GM18526 (cell line): ENCODE measurements around the gene FOXP1.

ENCODE experiments used
- POLR2A ChIP-seq: IDR thresholded peaks from 3 replicates; pipeline ENCODE4 v1.6.1; 2011; ENCODE audit not compliant: insufficient read length; ENCODE audit errors: extremely low read depth

The FOXP1 gene

GRCh38 chr3:71583566-71584393 is at the start of gene FOXP1:
Gene FOXP1, minus strand, starts transcription at chr3:71583728. Its CDS starts 385,347 bp downstream, at chr3:71198381.
- TF ChIP-seq POLR2A = peak; percentile 33

- no peak for TF ChIP-seq POLR2A
Observed at GRCh38 chr3:71629711-71630110, 46.2 kb upstream of the FOXP1 start.

DNA sequence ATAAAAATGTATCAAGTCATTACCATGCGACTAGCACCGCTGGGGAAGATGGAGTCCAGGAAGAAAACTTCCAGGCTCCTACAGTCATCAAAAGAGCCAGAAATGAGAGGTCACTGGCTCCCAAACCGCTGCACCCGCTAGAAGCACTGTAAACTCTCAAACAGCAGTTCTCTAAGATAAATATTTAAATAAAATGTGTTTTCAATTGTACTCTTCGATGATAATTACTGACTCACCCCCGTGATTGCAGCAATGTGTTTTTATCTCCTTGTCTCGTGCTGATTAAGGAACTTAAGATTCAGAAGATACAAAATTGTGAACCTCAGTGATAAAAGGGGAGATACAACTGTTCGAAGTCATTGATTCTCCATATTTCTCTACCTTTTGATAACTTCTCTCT is 45.8 kb upstream of the FOXP1 start:
- TF ChIP-seq POLR2A = no peak

DNA sequence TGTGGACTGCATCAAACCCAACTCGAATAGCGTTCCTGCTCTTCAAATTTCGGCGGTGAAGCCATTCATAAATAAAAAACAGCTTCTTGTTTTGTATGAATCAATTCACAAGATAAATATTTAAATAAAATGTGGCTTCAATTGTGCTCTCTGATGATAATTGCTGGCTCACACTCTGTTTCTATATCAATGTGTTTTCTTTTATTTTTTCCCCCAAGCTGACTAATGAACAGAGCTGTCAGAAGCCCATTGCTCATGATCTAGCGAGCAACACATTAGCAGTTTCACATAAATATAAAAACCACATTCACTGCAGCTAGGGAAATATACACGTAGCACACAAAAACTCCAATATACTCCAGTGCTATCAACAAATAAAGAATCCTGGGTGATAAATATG is 45.0 kb upstream of the FOXP1 start:
- TF ChIP-seq POLR2A = no peak

DNA sequence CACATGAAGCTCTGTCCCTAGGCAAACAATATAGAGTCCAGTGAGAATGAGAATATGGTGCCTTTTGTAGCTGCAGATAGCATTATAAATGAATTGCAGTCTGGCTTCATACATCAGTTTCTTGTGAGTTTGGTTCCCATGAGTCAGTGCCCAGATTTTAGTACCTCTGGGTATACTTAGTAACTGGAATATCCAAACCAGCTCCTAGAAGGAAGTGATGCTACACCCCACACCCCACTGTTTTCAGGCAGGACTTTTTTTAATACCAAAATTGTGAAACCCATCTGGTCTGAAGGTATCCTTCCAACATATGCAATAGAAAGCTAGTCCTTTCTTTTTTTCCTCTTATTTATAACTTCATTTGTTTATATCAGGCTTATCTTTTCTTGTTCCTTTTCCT is 42.1 kb upstream of the FOXP1 start:
- no peak for TF ChIP-seq POLR2A

DNA sequence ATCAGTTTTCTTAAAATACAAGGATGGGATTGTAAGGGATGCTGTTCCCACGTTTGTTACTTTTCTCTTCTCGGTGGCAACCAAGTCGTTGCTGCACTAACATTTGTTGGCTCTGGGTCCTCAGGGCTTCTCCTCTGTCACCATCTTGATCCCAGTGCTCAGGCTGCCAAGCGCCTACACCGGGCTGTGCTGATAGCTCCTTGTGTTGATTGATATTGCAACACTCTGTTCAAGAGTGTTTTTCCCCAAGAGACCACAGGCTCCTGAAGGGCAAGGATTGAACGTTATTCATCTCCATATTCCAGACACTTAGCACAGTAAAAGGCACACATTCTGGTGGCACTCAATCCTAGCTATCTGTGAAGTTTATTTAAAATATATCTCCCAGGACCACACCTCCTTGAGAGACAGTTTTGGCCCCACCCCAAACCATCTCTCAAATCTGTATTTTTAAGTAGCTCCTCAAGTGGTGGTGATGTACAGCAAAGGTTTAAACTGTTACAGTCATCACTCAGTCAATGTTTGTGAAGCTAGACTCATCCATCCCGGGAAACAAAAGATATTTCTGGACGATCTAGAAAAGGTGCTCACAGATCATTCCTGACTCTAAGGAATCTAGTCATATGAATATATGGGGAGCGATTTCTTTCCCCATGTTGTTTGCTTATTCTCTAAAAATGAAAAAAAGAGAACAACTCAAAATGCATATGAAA is 38.5 kb upstream of the FOXP1 start:
- TF ChIP-seq POLR2A = no peak

- TF ChIP-seq POLR2A = no peak
Observed at GRCh38 chr3:71618538-71618937, 35.0 kb upstream of the FOXP1 start.

GRCh38 chr3:71616571-71617021 is 33.1 kb upstream of the FOXP1 start:
- no peak for TF ChIP-seq POLR2A

DNA sequence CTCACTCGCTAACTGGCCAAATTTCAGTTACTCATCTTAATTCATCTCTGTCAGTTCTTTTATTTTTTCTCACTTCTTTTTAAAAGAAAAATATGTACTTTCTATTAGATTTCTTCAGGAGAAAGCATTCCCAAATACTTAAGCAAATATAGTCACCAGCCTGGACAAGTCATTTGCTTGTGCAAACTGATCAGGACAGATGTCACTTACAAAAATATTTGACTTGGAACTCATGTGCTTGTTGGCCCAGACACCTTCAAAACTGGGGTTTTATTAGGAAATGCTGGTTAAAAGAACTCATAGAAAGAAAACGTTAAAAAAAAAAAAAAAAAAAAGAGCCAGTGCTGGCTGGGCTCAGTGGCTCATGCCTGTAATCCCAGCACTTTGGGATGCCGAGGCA is 31.3 kb upstream of the FOXP1 start:
- no peak for TF ChIP-seq POLR2A

DNA sequence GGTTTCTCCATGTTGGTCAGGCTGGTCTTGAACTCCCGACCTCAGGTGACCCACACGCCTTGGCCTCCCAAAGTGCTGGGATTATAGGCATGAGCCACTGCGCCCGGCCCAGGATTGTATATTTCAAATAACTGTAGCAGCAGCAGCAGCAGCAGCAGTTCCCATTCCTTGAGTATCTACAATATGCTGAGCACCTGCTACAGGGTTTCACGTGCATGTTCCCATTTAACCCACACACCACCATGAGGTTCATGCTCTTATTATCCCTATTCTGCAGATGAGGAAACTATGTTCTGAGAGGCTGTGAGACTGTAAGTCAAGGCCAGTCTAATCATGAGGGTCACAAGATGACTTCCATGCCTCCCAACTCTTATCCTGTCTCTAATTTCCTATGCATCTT is 30.9 kb upstream of the FOXP1 start:
- no peak for TF ChIP-seq POLR2A

DNA sequence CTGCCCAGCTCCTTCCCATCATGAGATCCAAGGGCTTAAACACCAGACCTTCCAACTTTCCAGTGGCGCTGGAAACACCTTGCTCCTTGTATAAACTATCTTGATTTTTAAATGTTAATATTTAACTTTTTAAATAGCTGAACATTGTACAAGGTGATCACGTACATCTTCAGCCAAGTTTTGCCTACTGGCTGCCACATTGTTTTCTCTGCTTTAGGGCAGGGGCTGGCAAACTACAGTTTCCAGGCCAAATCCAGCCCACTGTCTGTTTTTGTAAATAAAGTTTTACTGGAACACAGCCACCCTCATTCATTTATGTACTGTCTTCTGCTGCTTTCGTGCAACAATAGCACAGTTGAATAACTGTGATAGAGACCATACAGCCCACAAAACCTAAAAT is 27.6 kb upstream of the FOXP1 start:
- TF ChIP-seq POLR2A = no peak

DNA sequence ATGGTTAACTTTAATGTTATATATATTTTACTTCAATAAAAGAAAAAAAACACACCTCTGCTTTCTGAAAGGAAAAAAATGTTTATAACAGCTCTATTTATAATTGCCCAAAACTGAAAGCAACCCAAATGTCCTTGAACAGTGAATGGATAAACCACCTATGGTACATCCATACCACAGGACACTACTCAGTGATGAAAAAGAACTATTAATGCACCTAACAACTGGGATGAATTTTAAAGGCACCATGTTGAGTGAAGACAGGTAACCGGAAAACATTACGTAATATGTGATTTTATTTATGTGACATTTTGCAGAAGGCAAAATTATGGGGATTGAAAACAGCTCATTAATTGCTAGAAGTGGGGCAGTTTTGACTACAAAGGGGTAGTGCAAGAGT is 23.8 kb upstream of the FOXP1 start:
- TF ChIP-seq POLR2A = no peak

DNA sequence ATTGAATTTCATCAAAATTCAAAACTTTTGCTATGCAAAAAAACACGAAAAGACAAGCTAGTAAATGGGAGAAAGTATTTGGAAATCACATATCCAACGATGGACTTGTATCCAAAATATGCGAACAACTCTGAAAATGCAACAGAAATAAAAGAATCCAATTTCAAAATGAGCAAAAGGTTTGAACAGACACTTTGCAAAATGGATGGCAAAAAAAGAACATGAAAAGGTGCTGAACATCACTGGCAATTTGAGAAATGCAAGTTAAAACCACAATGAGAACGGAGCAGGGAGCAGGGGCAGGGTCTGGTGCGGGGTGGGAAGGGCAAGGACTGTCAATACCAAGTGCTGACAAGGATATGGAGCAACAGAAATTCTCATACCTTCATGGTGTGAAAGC is 23.1 kb upstream of the FOXP1 start:
- no peak for TF ChIP-seq POLR2A

GRCh38 chr3:71602256-71602655 is 18.7 kb upstream of the FOXP1 start:
- no peak for TF ChIP-seq POLR2A

DNA sequence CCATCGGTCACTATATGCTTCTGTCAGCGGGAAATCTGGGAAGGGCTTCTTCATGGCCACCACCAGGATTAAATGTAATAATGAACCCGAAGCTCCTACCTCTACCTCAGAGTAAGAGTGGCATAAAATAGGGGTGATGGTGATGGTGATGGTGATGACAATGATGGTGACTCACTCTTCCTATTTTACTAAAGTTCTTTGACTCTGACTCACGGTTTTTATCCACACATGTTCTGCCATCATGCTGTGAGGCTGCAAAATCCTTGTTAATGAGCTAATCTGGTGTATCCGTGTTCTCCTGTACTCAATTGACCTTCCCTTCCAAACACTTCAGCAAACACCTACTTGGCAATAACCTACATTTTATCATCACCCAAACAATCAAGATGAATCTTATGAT is 18.3 kb upstream of the FOXP1 start:
- TF ChIP-seq POLR2A = no peak

- TF ChIP-seq POLR2A = no peak
Observed at GRCh38 chr3:71600646-71601288, 17.2 kb upstream of the FOXP1 start.
